MM.1S (cell line): ENCODE data around the gene BCL11A.

Source experiments
- DNase-seq: peaks from one replicate; pipeline ENCODE4 v3.0.0-alpha.2; 2015
- H2AFZ ChIP-seq: fragments of 300-600 bp; sonication (generic); 2 replicates; pipeline ENCODE4 v1.6.0; 2016; ENCODE audit warnings: antibody characterized with exemption, low read length
- H3F3A ChIP-seq: fragments of 300-600 bp; sonication (generic); 2 replicates; pipeline ENCODE4 v1.6.1; 2016; ENCODE audit warnings: mild to moderate bottlenecking, antibody characterized with exemption, low read length, moderate library complexity, mixed read lengths; ENCODE audit not compliant: insufficient read depth
- H3K27ac ChIP-seq: fragments of 300-600 bp; sonication (generic); 2 replicates; pipeline ENCODE4 v1.5.1; 2016; ENCODE audit warnings: mild to moderate bottlenecking, low read length
- H3K27me3 ChIP-seq: fragments of 300-600 bp; sonication (generic); replicated peaks from 2 replicates; pipeline ENCODE4 v1.6.0; 2016; ENCODE audit warnings: low read length; ENCODE audit not compliant: insufficient read depth
- H3K36me3 ChIP-seq: fragments of 300-600 bp; sonication (generic); replicated peaks from 2 replicates; pipeline ENCODE4 v1.6.1; 2016; ENCODE audit warnings: mild to moderate bottlenecking, low read length, mixed read lengths; ENCODE audit not compliant: insufficient read depth
- H3K4me1 ChIP-seq: fragments of 300-600 bp; sonication (generic); 2 replicates; pipeline ENCODE4 v1.6.1; 2016; ENCODE audit warnings: low read length, mixed read lengths
- H3K4me2 ChIP-seq: fragments of 300-600 bp; sonication (generic); 2 replicates; pipeline ENCODE4 v1.6.0; 2016; ENCODE audit warnings: low read depth, low read length
- H3K4me3 ChIP-seq: fragments of 300-600 bp; sonication (generic); 2 replicates; pipeline ENCODE4 v1.5.1; 2016; ENCODE audit warnings: low read length, mixed read lengths
- H3K79me2 ChIP-seq: fragments of 300-600 bp; sonication (generic); 2 replicates; pipeline ENCODE4 v1.6.1; 2016; ENCODE audit warnings: mixed run types, low read length, mixed read lengths
- H3K9ac ChIP-seq: fragments of 300-600 bp; sonication (generic); 2 replicates; pipeline ENCODE4 v1.6.1; 2016; ENCODE audit warnings: low read length, mixed read lengths
- H3K9me2 ChIP-seq: fragments of 300-600 bp; sonication (generic); replicated peaks from 2 replicates; pipeline ENCODE4 v1.6.1; 2016; ENCODE audit warnings: mild to moderate bottlenecking, low read length, mixed read lengths; ENCODE audit not compliant: insufficient read depth
- H3K9me3 ChIP-seq: fragments of 300-600 bp; sonication (generic); replicated peaks from 2 replicates; pipeline ENCODE4 v1.6.1; 2016; ENCODE audit warnings: mild to moderate bottlenecking, low read length, mixed read lengths; ENCODE audit not compliant: insufficient read depth
- H4K20me1 ChIP-seq: fragments of 300-600 bp; sonication (generic); 2 replicates; pipeline ENCODE4 v1.6.1; 2016; ENCODE audit warnings: mild to moderate bottlenecking, low read length, moderate library complexity, mixed read lengths; ENCODE audit not compliant: insufficient read depth
- CTCF ChIP-seq: fragments of 300-600 bp; sonication (generic); IDR thresholded peaks from 2 replicates; pipeline ENCODE4 v1.5.1; 2016; ENCODE audit warnings: antibody characterized with exemption, low read length, mixed read lengths
- EZH2 ChIP-seq: fragments of 300-600 bp; sonication (generic); optimal IDR thresholded peaks from 2 replicates; pipeline ENCODE3; 2017; ENCODE audit warnings: low read depth, mild to moderate bottlenecking, antibody characterized with exemption, low read length, mixed read lengths
- EZH2phosphoT487 ChIP-seq: fragments of 300-600 bp; sonication (generic); IDR thresholded peaks from 2 replicates; pipeline ENCODE4 v1.6.1; 2018; ENCODE audit warnings: antibody characterized with exemption, low read length

BCL11A gene

DNA sequence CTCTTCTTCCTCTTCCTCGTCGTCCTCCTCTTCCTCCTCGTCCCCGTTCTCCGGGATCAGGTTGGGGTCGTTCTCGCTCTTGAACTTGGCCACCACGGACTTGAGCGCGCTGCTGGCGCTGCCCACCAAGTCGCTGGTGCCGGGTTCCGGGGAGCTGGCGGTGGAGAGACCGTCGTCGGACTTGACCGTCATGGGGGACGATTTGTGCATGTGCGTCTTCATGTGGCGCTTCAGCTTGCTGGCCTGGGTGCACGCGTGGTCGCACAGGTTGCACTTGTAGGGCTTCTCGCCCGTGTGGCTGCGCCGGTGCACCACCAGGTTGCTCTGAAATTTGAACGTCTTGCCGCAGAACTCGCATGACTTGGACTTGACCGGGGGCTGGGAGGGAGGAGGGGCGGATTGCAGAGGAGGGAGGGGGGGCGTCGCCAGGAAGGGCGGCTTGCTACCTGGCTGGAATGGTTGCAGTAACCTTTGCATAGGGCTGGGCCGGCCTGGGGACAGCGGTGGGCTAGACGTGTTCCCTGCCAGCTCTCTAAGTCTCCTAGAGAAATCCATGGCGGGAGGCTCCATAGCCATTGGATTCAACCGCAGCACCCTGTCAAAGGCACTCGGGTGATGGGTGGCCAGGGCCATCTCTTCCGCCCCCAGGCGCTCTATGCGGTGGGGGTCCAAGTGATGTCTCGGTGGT is 91.9 kb downstream of the BCL11A start:
- no peak overlapping the region for H3K27ac ChIP-seq
- H3F3A ChIP-seq = no peaks in the 10 kb centered on the region
- no peaks in the 10 kb centered on the region for H3K9me3 ChIP-seq
- no peaks in the 10 kb centered on the region for H3K4me1 ChIP-seq
- DNase-seq = no peak
- no peak overlapping the region for H3K9ac ChIP-seq
- TF ChIP-seq EZH2phosphoT487 (no peak), CTCF (no peak), EZH2 (no peak)
- no peak overlapping the region for H3K4me2 ChIP-seq
- no peaks in the 10 kb centered on the region for H4K20me1 ChIP-seq
- no peaks in the 10 kb centered on the region for H3K27me3 ChIP-seq
- no peaks in the 10 kb centered on the region for H3K9me2 ChIP-seq
- H2AFZ ChIP-seq = no peak overlapping the region
- no peaks in the 10 kb centered on the region; the same call in 1 of the 2 replicates for H3K36me3 ChIP-seq
- H3K79me2 ChIP-seq = no peaks in the 10 kb centered on the region
- no peak overlapping the region for H3K4me3 ChIP-seq

GRCh38 chr2:60460577-60461420 is 92.7 kb downstream of the BCL11A start:
- Histone ChIP-seq H3K4me1 (no peaks in the 10 kb centered on the region), H3K36me3 (no peaks in the 10 kb centered on the region; the same call in 1 of the 2 replicates), H3K9me2 (no peaks in the 10 kb centered on the region), H3K79me2 (no peaks in the 10 kb centered on the region), H4K20me1 (no peaks in the 10 kb centered on the region), H3K27me3 (no peaks in the 10 kb centered on the region), H3K9ac (no peak overlapping the region), H2AFZ (no peak overlapping the region), H3K9me3 (no peaks in the 10 kb centered on the region), H3K4me3 (no peak overlapping the region), H3F3A (no peaks in the 10 kb centered on the region), H3K27ac (no peak overlapping the region), H3K4me2 (no peak overlapping the region)
- DNase-seq = no peak
- TF ChIP-seq CTCF = no peak
- TF ChIP-seq EZH2phosphoT487 = no peak
- no peak for TF ChIP-seq EZH2

DNA sequence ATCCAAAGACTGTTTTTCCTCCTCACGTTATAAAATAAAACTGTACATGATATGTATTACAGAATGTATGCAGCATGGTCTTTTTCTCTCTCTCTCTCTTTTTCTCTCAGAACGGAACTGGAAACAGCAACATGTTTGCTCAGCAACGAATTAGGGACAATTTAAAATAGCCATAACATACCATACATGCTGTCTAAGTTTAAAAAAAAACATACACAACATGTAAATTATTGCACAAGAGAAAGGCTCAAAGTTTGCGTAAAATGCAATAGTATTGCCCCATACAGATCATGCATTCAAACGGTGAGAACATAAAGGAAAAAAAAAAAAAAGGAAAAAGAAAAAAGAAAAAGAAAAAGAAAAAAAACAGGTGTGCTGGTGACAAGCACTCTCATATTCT is 93.6 kb downstream of the BCL11A start:
- H3K9me3 ChIP-seq = no peaks in the 10 kb centered on the region
- H3K4me1 ChIP-seq = no peaks in the 10 kb centered on the region
- H3K27ac ChIP-seq = no peak overlapping the region
- H3K4me3 ChIP-seq = no peak overlapping the region
- no peak overlapping the region for H2AFZ ChIP-seq
- no peaks in the 10 kb centered on the region for H3F3A ChIP-seq
- no peaks in the 10 kb centered on the region for H3K79me2 ChIP-seq
- no peak for DNase-seq
- no peak for TF ChIP-seq CTCF
- no peak for TF ChIP-seq EZH2phosphoT487
- no peak overlapping the region for H3K9ac ChIP-seq
- no peaks in the 10 kb centered on the region for H4K20me1 ChIP-seq
- H3K27me3 ChIP-seq = no peaks in the 10 kb centered on the region
- H3K9me2 ChIP-seq = no peaks in the 10 kb centered on the region
- H3K36me3 ChIP-seq = no peaks in the 10 kb centered on the region; the same call in 1 of the 2 replicates
- H3K4me2 ChIP-seq = no peak overlapping the region
